Endothelial cell of umbilical vein (primary cell): ENCODE data around the gene SLAMF8. TPM values are rescaled to one million over a fixed set of nuclear protein-coding genes. Genes with fewer than 3 reads are reported as not detected.

Experiments used
- BruUV-seq: library from RNA; stranded (reverse); fragments of 400-500 nt; replicated peaks from 2 replicates; lab custom pipeline; 2021; lab: Mats Ljungman, UMichigan
- CTCF ChIA-PET: fragments of 300-600, 350-600 bp; sonication (Branson Sonifier 250); formaldehyde crosslinking; loops from one replicate; lab custom pipeline; 2021; ENCODE audit warnings: antibody characterized with exemption, inconsistent platforms; lab: Charles Lee
- POLR2A ChIA-PET: fragments of 300-600, 350-600 bp; sonication (Branson Sonifier 250); formaldehyde crosslinking; loops from one replicate; lab custom pipeline; 2021; ENCODE audit warnings: antibody characterized with exemption, inconsistent platforms; lab: Charles Lee
- DNase-seq: peaks from one replicate; pipeline ENCODE4 v3.0.0-alpha.2; 2011; ENCODE audit warnings: low read depth, low spot score
- FAIRE-seq: peaks from 2 replicates; lab custom pipeline; 2011; peaks lifted over from hg19 to GRCh38; lab: Jason Lieb, UNC
- H2AFZ ChIP-seq: 2 replicates; pipeline ENCODE4 v1.6.0; 2012; ENCODE audit warnings: low read depth, low read length, control low read depth, inconsistent platforms
- H3K27ac ChIP-seq: 2 replicates; pipeline ENCODE4 v1.5.1; 2011; ENCODE audit warnings: low read depth, mild to moderate bottlenecking, control low read depth, low read length, moderate library complexity; ENCODE audit not compliant: insufficient read depth
- H3K27me3 ChIP-seq, 2 experiments: 2 replicates each; pipeline versions ENCODE4 v1.6.0 to v1.6.1; 2011; ENCODE audit warnings: low read length in 2 of 2, mixed read lengths in 1 of 2; ENCODE audit not compliant: control insufficient read depth in 2 of 2, insufficient read depth in 2 of 2
- H3K36me3 ChIP-seq, 2 experiments: 2 replicates in 1 of 2; 3 replicates in 1 of 2; pipeline ENCODE4 v1.5.1; 2011; ENCODE audit warnings: low read length in 2 of 2, mild to moderate bottlenecking in 1 of 2, moderate library complexity in 1 of 2; ENCODE audit not compliant: control insufficient read depth in 2 of 2, insufficient read depth in 2 of 2; ENCODE audit errors: extremely low read depth in 1 of 2
- H3K4me1 ChIP-seq: 3 replicates; pipeline ENCODE4 v1.5.1; 2011; ENCODE audit warnings: mild to moderate bottlenecking, low read length; ENCODE audit not compliant: control insufficient read depth, insufficient read depth; ENCODE audit errors: extremely low read depth
- H3K4me2 ChIP-seq: 2 replicates; pipeline ENCODE4 v1.6.1; 2011; ENCODE audit warnings: low read length, control low read depth, mixed read lengths; ENCODE audit not compliant: insufficient read depth
- H3K4me3 ChIP-seq, 3 experiments: fragments of 200-600 bp in 1 of 3; sonication (generic), shearing (Covaris generic) in 1 of 3; replicated peaks in 1 of 3; 2 replicates each; pipeline ENCODE4 v1.5.1; 2011 to 2016; ENCODE audit warnings: control low read depth in 3 of 3, low read length in 3 of 3, mild to moderate bottlenecking in 2 of 3, inconsistent platforms in 1 of 3, low read depth in 1 of 3, moderate library complexity in 1 of 3; ENCODE audit not compliant: insufficient read depth in 1 of 3
- H3K79me2 ChIP-seq: 2 replicates; pipeline ENCODE4 v1.6.0; 2012; ENCODE audit warnings: low read length, inconsistent platforms; ENCODE audit not compliant: control insufficient read depth, insufficient read depth
- H3K9ac ChIP-seq: replicated peaks from 2 replicates; pipeline ENCODE3; 2011; ENCODE audit warnings: low read length, control low read depth; ENCODE audit not compliant: insufficient read depth; ENCODE audit errors: extremely low read depth
- H3K9me1 ChIP-seq: replicated peaks from 3 replicates; pipeline ENCODE4 v1.6.0; 2011; ENCODE audit warnings: mild to moderate bottlenecking, low read length; ENCODE audit not compliant: control insufficient read depth, insufficient read depth; ENCODE audit errors: extremely low read depth
- H3K9me3 ChIP-seq: replicated peaks from 2 replicates; pipeline ENCODE4 v1.5.1; 2012; ENCODE audit warnings: low read length, inconsistent platforms; ENCODE audit not compliant: control insufficient read depth, insufficient read depth
- H4K20me1 ChIP-seq: replicated peaks from 2 replicates; pipeline ENCODE3; 2011; ENCODE audit warnings: mild to moderate bottlenecking, low read length; ENCODE audit not compliant: control insufficient read depth, insufficient read depth; ENCODE audit errors: extremely low read depth
- CTCF ChIP-seq, 2 donors: IDR thresholded peaks; 1 replicate in 1 of 2; 2 replicates in 1 of 2; pipeline ENCODE4 v1.5.1; 2011; ENCODE audit warnings: low read length in 2 of 2, mild to moderate bottlenecking in 2 of 2, moderate library complexity in 2 of 2, control low read depth in 1 of 2, inconsistent platforms in 1 of 2, low read depth in 1 of 2; ENCODE audit not compliant: insufficient read depth in 1 of 2; ENCODE audit errors: extremely low read depth in 1 of 2
- EZH2 ChIP-seq: IDR thresholded peaks from 2 replicates; pipeline ENCODE4 v1.6.1; 2012; ENCODE audit warnings: borderline replicate concordance, low read depth, mild to moderate bottlenecking, moderate library complexity, low read length, inconsistent platforms; ENCODE audit not compliant: severe bottlenecking
- FOS ChIP-seq: IDR thresholded peaks from 2 replicates; pipeline ENCODE4 v1.6.1; 2011; ENCODE audit warnings: mild to moderate bottlenecking, low read length, moderate library complexity, borderline replicate concordance; ENCODE audit not compliant: insufficient read depth
- GATA2 ChIP-seq: IDR thresholded peaks from 2 replicates; pipeline ENCODE4 v1.7.0; 2011; ENCODE audit warnings: low read depth, mild to moderate bottlenecking, moderate library complexity, mixed read lengths, low read length; ENCODE audit not compliant: insufficient read length, insufficient read depth
- JUN ChIP-seq: IDR thresholded peaks from 2 replicates; pipeline ENCODE4 v1.6.1; 2011; ENCODE audit warnings: borderline replicate concordance, low read depth; ENCODE audit not compliant: insufficient read length, insufficient read depth
- MAX ChIP-seq: IDR thresholded peaks from 2 replicates; pipeline ENCODE4 v1.6.1; 2011; ENCODE audit not compliant: insufficient read depth, insufficient read length
- MYC ChIP-seq: IDR thresholded peaks from one replicate; pipeline ENCODE4 v1.6.1; 2011; ENCODE audit warnings: mild to moderate bottlenecking, low read depth, low read length
- POLR2A ChIP-seq: IDR thresholded peaks from 2 replicates; pipeline ENCODE4 v1.6.1; 2012; ENCODE audit warnings: low read depth, mild to moderate bottlenecking, control low read depth, low read length
- POLR2AphosphoS5 ChIP-seq: IDR thresholded peaks from 2 replicates; pipeline ENCODE4 v1.6.1; 2012; ENCODE audit warnings: low read depth, mild to moderate bottlenecking, control low read depth, low read length, moderate library complexity; ENCODE audit not compliant: insufficient read depth
- dilution Hi-C: fragments of 300-500 bp; cut with MboI; formaldehyde crosslinking; loops from one replicate; pipeline ENCODE4 v1.15.0; 2019; ENCODE audit warnings: low sequenced_read_pairs; ENCODE audit not compliant: extremely low pct_ligation_motif_present
- intact Hi-C: fragments of 100-400 bp; cut with micrococcal nuclease; formaldehyde crosslinking; loops from one replicate; pipeline ENCODE4 v1.10.0; 2022
- polyA plus RNA-seq, 4 experiments: library from polyadenylated mRNA; depleted of rRNA in 3 of 4; stranded (reverse) in 3 of 4; unstranded in 1 of 4; fragments of >200 nt; gene quantifications; 2 replicates each; pipeline versions ENCODE4 v1.2.1 to v1.2.3, GENCODE V29; 2011 to 2012; ENCODE audit warnings: missing spikeins in 1 of 4
- total RNA-seq: library from RNA; stranded (reverse); gene quantifications from 2 replicates; pipeline ENCODE4 v1.2.3, GENCODE V29; 2021

SLAMF8 gene
- total and polyA plus RNA-seq, 2 donors (not counting 3 experiments of a cell fraction or from before 2014, with no cell fraction given) = not detected

DNA sequence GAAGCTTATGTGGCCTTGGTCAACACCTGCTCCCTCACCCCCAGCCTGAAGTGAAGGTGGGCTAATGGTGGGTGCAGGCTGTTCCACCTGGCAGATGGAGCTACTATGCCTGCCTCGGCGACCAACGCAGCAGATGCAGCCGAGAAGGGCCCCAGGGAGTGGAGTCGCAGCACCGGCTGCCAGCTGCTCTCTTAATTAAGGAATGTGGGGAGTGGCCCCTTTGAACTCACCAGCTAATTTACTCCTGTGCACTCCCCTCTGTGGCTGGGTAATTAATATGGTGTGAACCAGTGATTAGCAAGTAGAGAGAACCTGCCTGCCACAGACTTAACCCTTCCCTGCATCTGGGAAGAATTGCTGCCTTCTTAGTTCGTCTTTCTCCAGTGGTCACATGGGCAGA is 3.3 kb upstream of the SLAMF8 start:
- Histone ChIP-seq H3K27ac (no peak overlapping the region), H3K9me1 (no peaks in the 10 kb centered on the region), H3K4me1 (no peaks in the 10 kb centered on the region), H3K9me3 (no peaks in the 10 kb centered on the region), H3K9ac (no peak overlapping the region), H3K79me2 (no peaks in the 10 kb centered on the region), H2AFZ (no peak overlapping the region), H3K4me3 (no peak overlapping the region), H3K36me3 (no peaks in the 10 kb centered on the region), H3K4me2 (no peak overlapping the region), H3K27me3 (peaks cover 25 to 30% of the 10 kb centered on the region in 2 experiments), H4K20me1 (no peaks in the 10 kb centered on the region)
- dilution Hi-C loops = no loop called here
- ChIA-PET CTCF (interaction anchor here (1.1 kb wide), 1 partner anchor 24 kb away, joined by 3 read pairs; no protein-coding TSS in a partner anchor), POLR2A (no interaction called here)
- intact Hi-C loops = no loop called here
- no peak for FAIRE-seq
- DNase-seq = no peak
- TF ChIP-seq EZH2 = no peak
- no TSS peak for BruUV-seq

DNA sequence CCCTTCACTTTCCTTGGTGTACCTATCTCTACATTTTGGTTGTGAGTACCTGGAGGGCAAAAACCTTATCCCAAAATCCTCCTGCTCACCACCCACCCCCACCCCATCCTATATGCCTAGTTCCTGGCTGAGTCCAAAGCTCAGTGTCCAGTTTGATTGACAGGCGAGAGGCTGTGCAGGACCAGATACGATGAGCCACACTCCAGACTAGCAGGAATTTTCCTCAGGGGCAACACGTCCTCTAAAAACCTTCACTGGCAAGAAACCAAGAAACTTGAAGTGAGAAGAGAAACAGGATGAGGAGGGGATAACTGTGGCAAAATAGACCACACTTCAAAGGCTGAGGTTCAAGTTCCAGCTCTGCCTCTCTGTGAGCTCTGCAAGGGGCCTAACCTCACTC is 1.1 kb upstream of the SLAMF8 start:
- no peaks in the 10 kb centered on the region for H3K36me3 ChIP-seq
- H3K27ac ChIP-seq = no peak overlapping the region
- no TSS peak for BruUV-seq
- H3K79me2 ChIP-seq = no peaks in the 10 kb centered on the region
- H3K9me1 ChIP-seq = no peaks in the 10 kb centered on the region
- no peaks in the 10 kb centered on the region for H3K9me3 ChIP-seq
- no peak for DNase-seq
- H3K9ac ChIP-seq = no peak overlapping the region
- POLR2A ChIA-PET = no interaction called here
- CTCF ChIA-PET = interaction anchor here (0.6 to 9.0 kb wide), 3 partner anchors 26 to 396 kb away, joined by 3 to 71 read pairs (median 3); no protein-coding TSS in a partner anchor
- no peak overlapping the region for H3K4me3 ChIP-seq
- H3K27me3 ChIP-seq = peaks cover 18 to 23% of the 10 kb centered on the region in 2 experiments
- no peak for TF ChIP-seq CTCF (IDR thresholded peaks at IDR 0.05; ENCODE audit: extremely low read depth in 1 of 2, insufficient read depth in 1 of 2, low read depth in 1 of 2, low read length in 2 of 2)
- no peak for TF ChIP-seq MYC
- TF ChIP-seq POLR2A = no peak
- no peak for TF ChIP-seq EZH2
- no peak for TF ChIP-seq POLR2AphosphoS5
- no peak for TF ChIP-seq MAX
- no peak for TF ChIP-seq FOS
- TF ChIP-seq GATA2 = no peak
- no peak for TF ChIP-seq JUN
- intact Hi-C loops (no loop called here), dilution Hi-C loops (no loop called here)
- no peak overlapping the region for H2AFZ ChIP-seq
- H3K4me2 ChIP-seq = no peak overlapping the region
- H3K4me1 ChIP-seq = no peaks in the 10 kb centered on the region
- H4K20me1 ChIP-seq = no peaks in the 10 kb centered on the region
- no peak for FAIRE-seq
